ENCODE data around the gene TMTC1.

Gene TMTC1

DNA sequence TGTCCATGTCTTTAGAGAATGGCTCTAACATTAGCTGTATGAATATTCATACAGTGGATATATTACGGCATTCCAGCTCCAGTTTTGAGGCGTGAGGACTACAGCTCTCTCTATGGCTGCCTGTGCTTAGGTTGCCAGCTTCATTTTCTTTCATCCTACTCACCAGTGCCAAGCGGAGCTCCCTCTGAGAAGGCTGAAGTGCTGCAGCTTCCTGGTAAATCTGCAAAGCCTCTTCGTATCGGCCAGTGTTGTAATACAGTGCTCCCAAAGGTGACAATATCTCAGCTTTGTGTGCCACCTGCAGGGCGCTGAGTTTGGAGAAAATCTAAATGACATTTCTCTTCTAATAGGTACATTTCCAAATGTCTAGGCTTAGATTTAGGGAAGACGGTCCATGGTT, 266.5 kb downstream of the TMTC1 start:
- DNase-seq = peak; percentile 44

DNA sequence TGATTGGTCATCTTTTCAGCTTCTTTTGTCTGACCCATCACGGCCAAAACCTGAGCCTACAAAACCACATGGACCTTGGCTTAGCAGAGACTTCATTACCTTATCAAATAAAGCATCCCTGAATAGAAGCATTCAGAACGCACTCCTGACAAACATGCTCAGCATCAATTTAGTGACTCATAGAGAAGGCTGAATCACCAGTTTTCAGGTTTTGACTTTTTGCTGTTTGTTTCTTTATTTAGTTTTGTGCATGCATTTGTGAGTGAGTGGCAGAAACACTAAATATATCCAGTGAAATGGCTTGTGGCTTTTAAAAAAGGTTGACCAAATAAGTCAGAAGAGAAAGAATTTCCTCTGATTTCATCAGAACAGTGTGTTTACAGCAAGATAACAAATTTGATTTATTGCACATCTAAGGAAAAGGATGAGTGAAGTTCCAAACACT, 267.3 kb downstream of the TMTC1 start:
- no peak for DNase-seq

DNA sequence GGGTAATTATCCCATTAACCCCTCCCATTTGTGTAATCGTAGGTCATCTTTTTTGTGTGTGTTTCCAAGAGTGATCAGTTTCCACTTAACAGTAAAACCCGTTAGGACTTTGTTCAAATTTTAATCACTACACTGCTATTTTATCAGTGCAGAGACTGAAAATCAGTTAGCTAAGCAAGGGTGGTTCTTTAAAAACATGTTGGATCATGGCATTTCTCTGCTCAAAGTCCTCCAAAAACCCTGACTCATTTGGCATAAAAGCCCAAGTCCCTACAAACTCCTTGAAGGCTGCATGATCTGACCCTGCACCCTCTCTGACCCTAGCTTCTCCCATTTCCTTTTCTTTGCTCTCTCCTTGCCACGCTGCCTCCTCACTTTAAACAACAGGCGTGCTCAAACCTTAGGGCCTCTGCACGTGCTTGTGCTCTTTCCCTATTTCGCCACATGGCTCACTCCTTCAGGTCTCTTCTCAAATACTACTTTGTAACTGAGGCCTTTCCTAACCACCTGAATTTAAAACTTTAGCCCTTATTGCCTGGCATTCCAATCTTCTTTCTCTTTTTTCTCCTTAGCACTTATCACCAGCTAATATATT, 273.1 kb downstream of the TMTC1 start:
- no peak for DNase-seq

DNA sequence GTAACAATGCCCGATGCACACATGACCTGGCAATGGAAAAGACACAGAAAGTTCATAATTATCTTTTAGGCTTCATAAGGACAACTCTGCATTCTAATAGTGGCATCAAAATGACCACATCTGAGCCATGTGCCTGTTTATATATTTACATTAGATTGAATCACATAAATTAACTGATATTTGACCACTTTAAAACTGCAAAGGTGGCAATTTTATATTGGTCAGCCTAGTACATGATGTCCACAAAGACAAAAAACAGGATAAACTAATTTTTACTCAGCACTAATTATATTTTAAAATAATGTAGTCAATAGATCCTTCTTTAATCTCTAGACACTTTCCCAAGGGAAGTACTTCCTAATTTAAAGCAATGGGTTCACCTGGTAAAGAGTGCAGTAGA, 274.2 kb downstream of the TMTC1 start:
- no peak for DNase-seq

DNA sequence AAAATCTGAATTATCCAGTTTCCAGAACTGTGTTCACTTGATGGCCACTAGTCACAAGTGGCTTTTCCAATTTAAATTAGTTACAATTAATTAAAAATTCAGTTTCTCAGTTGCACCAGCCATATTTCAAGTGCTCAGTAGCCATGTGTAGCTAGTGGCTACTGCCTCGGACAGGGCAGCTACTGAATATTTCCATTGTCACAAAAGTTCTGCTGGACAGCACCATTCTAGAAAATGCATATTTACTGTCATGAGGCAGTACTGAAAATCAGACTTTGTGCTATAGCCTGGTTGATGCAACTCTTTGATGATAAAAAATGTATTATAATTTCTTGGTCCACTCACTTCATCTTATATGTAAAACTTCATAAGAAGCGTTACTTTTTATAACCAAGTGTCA, 274.8 kb downstream of the TMTC1 start:
- no peak for DNase-seq

DNA sequence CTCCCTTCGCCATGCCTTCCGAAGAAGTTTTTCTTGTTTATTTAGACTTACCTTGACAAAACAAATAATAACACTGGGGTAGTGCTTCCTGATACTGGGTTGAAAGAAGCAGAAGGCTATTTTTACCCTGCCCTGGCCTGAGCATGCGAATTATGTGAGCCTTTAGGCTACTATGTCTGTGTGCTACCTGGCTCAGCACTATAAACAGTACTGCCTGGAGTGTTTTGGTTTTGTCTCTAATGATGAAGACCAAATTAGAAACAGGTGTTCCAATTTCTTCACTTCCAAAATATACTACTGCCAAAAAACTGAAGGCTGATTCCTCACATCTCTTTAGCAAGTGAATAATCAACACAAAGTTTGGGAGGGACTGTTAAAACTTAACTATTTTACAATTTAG, 278.6 kb downstream of the TMTC1 start:
- no peak for DNase-seq

DNA sequence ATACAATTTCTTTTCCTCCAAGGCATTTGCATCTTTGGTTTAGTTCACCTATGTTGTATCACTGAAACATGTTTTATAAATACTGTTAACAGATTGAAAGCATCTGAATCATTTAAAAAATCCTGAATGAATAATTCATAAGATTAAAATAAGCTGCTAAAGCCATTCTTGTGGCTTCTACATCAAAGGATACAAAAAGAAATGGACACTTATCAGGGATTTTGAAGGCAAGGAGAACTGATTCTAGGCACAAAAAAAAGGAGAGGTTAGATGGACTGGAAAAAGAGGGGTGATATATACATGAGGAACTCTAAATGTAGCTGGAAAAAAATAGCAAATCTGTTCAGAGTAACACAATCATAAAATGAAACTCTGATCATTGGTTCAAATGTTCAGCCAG, 280.5 kb downstream of the TMTC1 start:
- DNase-seq = no peak

DNA sequence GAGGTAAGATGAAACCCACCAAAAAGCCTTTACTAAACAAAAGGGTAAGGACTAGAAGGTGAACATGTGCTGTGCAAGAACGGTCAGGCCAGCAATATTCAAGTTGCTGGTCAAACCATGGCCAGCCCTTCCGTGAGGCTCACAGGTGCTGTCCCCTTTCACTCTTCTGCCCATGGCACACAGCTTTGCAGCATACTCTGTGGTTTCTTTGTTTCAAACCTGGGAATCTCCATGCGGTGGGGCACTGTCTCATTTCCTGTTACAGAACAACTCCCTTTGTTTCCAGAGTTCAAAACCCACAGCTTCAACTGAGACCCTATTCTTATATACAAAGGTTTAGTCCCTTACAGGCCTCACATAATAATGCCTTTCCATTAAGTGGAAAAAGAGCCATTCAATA, 284.5 kb downstream of the TMTC1 start:
- no peak for DNase-seq

DNA sequence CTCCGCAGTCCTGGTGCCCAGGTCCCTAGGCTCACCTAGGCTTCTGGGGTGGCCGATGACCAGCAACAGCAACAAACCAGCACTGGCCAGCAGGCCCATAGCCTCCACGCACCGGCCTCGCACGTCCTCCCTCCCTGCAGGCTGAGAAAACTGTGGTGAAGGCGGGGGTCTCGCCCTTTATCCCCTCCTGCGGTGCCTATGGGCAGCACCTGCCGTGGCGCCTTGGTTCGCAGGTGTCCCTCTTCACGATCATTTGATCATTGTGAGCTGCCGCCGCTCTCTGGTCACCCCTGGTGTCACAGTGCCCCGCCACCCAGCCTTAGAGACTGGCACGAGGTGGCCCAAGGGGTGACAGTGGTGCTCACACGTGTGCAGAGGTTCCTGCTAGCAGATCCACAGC, 286.2 kb downstream of the TMTC1 start, which contains the start of gene OVCH1:
TSS of gene OVCH1 (minus strand) at position 99 of the 400 bp plus-strand sequence. CDS start at position 99, 0 bp downstream.
- DNase-seq = no peak

DNA sequence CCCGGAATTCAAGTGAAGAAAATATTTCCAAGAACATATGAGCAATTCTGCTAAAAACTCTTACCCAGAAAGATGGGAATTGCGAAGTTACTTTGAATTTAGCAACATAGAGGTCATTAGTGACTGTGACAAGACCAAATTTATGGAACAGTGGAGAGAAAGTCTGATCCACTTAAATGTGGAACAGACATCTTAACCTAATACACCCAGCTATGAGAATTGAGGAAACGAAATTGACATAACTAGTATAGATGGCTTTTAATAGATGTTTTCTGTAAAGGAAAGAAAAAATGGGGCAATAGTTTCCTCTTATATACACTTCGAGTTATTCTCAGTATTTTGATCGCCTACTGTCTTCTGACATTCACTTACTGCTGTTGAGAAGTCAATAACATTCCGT, 290.9 kb downstream of the TMTC1 start:
- DNase-seq = no peak

DNA sequence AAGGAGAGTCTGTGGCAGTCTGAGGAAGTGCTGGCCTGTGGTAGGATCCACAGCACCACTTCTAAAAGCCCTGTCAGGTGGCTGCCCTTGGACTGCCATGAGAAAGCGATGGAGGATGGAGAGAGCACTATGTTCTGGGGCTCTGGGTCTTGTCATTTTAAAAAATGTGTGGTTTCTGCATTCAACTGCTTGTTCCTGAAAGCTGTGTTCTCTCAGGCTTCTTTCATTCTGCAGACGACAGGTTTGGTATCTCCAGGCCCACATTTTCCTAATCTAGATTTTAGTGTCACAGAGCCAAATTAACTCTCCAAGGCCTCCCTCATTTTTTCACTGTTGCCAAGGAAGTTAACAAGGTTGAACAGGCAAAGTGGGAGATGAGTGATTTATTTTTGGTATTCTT, 296.8 kb downstream of the TMTC1 start:
- no peak for DNase-seq

DNA sequence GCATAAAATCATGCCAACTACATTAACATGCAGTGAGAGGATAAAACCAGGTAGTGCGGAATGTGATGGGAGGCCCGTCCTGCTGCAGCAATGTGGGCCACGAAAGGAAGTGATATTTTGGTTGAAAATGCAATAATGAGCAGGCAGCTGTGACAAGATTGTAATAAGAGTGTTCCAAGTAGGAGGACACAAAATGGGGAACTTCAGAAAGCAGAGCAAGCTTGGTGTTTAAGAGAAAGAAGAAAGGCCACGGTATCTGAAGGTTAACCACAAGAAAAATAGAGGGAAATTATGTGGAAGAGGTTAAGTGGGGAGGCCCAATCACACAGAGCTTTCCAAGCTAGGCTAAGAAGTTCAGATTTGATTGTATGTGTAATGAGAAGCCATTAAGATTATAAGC, 320.5 kb downstream of the TMTC1 start:
- no peak for DNase-seq

DNA sequence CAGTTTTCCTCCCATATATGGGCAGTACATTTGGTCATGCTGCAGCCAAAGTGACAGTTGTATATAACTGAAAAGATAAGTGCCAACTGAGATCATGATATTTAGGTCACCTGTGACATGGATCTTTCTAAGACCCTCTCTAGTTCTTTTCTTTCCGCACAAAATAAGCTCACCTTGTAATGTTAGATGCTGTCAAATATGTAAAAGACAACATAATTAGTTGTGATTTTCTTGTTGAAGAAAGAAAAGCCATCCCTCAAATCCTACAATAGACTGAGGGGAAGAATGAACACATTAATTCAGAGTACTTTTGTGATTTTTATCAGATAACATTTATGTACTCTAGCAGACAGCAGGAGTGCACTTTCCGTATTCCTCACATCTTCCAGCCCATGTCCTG, 323.7 kb downstream of the TMTC1 start:
- no peak for DNase-seq

DNA sequence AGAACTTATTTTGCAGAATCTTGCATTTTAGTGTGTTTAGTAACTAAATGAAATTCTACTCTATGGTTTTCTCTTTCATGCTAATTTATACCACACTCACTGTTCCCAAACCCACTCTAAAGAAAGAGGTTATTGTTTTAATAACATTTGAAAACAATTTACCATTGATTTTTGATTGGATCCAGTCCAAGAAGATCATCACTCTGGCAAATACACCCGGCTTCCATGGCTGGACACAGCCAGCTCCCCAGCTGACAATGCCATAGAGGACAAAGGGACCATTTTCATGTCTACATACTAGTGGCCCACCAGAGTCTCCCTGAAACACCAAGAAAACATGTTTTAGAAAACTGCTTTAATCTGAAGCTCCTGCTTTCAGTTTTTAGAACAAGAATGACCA, 328.7 kb downstream of the TMTC1 start:
- DNase-seq = no peak

DNA sequence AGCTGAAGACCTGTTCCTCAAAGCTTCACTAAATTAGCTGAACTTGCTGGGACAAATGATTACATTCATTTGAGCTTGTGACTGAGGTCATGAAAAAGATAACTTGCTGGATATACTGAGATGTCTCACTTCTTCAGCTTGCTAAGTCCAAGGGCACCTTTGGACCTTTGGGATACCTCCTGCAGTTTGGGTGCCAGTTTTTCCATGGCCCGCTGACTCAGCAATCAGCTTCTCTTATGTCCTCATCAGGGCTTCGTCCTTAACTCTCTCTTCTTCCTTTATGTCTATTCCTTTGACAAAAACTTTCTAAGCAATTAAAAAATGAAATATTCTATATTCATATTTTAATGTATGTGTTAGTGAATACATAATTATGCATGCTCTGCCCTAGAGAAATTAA, 331.9 kb downstream of the TMTC1 start:
- no peak for DNase-seq
